Stimulated activated naive CD4-positive, alpha-beta T cell treated with Interleukin-2 at 50 U/mL for 16 hours (primary cell): Measurements from ENCODE around the gene PSRC1.

ENCODE experiments used
- DNase-seq: peaks from one replicate; lab custom pipeline; 2025; lab: John Stamatoyannopoulos, UW

The PSRC1 gene

GRCh38 chr1:109247401-109248365 lies 35.3 kb downstream of the PSRC1 start:
- DNase-seq: no peak

DNA sequence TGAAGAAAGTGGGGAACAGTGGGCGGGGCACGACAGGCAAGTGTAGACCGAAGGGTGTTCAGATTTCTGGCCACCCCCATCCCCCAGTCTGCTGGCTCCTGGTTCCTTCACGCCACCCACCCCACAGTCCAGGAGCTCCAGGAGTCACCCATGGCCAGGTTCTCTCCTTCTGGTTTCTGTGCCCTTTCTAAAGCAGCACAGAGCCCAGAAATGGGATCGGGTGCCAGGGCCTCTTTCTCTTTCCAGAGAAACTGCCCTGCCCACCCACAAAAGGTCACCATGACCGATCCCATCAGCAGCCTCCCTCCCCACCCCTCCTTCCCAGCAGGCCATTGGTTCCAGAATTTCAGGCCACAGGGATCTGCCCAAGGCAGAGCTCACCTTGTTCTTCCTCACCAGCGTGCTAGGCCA lies 36.8 kb downstream of the PSRC1 start:
- no peak for DNase-seq

GRCh38 chr1:109243860-109244552 lies 38.9 kb downstream of the PSRC1 start:
- DNase-seq: no peak

GRCh38 chr1:109243221-109243620 lies 39.7 kb downstream of the PSRC1 start:
- DNase-seq: no peak

- no peak for DNase-seq
These were observed 40.6 kb downstream of the PSRC1 start for GRCh38 chr1:109242387-109242786.

- DNase-seq: no peak
These were observed 41.1 kb downstream of the PSRC1 start for GRCh38 chr1:109241841-109242345.

- DNase-seq: no peak
These were observed 41.6 kb downstream of the PSRC1 start for GRCh38 chr1:109241344-109241743.

DNA sequence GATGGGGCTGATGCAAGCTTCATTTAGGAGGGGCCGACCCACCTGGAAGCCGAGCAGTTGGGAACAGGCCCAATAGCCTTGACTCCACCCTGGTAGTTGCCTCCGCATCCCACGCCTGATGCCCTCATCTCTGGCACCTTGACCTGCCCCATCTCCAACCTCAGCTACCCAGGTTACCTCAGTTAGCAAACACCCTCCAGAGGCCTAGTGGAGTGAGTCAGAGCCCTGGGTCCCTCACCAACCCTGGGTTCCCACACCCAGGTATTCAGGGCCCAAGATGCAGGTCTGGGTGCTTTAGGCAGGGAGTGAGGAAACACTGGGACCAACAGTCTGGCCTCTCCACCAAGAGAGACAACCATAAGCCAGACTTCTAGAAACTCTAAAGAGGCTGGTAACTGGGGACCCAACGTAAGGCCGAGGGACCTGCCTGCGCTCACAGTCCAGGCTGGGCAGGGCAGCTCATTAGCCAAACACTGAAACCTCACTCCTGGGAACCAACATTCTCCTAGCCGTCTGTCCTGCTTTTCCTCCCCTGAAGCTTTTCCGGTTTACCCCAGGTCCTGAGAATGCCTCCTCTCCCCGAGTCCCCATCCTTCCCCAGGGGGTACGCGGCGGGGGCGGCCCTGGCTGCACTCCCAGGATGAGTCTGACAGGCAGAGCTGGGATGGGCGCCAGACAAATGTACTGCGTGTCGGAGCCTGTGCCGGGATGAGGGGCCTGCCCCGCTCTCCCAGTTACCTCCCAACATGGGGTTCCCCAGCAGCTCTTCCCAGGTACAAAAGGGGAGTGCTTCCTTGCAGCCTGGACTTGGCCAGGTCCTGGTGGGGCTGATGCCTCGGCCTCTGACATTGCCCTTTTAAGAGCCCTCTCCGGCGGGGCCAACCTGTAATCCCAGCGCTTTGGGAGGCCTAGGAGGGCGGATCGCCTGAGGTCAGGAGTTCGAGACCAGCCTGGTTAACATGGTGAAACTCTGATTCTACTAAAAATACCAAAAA lies 42.5 kb downstream of the PSRC1 start:
- no peak for DNase-seq

GRCh38 chr1:109239409-109240068 lies 43.4 kb downstream of the PSRC1 start:
- no peak for DNase-seq

- DNase-seq: no peak
These were observed 43.9 kb downstream of the PSRC1 start for GRCh38 chr1:109239047-109239408.

GRCh38 chr1:109238382-109238781 lies 44.6 kb downstream of the PSRC1 start:
- no peak for DNase-seq

DNA sequence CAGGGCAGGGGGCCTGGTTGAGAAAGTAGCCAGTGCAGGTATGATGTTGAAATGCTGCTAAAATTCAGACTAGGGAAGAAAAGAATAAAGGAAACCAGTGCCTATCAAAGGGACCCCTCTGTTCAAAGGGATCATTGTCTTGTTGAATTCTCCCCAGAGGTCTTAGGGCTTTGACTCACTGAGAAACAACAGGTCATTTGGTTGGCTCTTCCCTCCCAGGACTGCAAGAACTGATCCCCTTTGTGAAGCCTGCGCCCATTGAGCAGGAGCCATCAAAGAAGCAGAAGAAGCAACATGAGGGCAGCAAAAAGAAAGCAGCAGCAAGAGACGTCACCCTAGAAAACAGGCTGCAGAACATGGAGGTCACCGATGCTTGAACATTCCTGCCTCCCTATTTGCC lies 45.4 kb downstream of the PSRC1 start:
- no peak for DNase-seq

DNA sequence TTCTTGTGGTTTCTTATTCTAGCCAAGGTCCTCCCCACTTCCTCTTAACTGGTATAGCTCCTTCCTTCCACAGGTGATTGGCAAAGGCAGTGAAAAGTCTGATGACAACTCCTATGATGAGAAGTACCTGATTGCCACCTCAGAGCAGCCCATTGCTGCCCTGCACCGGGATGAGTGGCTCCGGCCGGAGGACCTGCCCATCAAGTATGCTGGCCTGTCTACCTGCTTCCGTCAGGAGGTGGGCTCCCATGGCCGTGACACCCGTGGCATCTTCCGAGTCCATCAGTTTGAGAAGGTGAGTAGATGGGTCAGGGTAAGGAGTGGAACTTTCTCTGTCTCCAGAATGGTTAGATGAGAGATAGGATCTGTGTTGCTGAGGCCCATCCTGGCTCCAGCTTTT lies 47.8 kb downstream of the PSRC1 start:
- DNase-seq: no peak

DNA sequence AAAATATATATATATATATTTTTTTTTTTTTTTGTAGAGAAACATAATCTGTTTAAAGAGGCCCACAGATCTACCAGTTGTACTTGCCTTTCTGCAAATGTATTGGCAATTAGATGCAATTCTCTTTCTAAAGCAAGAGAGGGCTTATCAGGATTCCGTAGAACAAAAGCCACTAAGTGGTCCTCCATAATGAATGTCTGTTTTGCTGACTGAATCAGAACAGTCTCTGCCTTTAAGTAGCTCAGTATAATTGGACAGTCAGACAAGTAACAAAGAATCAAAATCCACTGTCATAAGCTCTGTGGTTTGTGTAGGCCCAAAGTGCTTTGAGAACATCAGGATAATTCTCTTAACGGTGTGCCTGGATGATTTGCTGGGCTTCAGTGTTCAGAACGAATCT lies 51.9 kb downstream of the PSRC1 start:
- no peak for DNase-seq
